Activated naive CD4-positive, alpha-beta T cell treated with anti-CD3 and anti-CD28 coated beads for 36 hours (primary cell): Measurements from ENCODE around the gene TP63. TPM values are rescaled to one million over a fixed set of nuclear protein-coding genes. Genes with fewer than 3 reads are reported as not detected.

Source experiments
- CTCF ChIA-PET: fragments of 350-600 bp; sonication (Branson Sonifier 250); formaldehyde crosslinking; loops from one replicate; lab custom pipeline; 2021; ENCODE audit warnings: antibody characterized with exemption; lab: Charles Lee
- DNase-seq: peaks from one replicate; pipeline ENCODE4 v3.0.0-alpha.2; 2020
- H3K27ac Mint-ChIP-seq: one replicate; pipeline ENCODE4 v1.8.0; 2021; ENCODE audit warnings: mild to moderate bottlenecking, mixed read lengths
- H3K27me3 Mint-ChIP-seq: one replicate; pipeline ENCODE4 v1.8.0; 2021; ENCODE audit warnings: low read depth, mixed read lengths
- H3K36me3 Mint-ChIP-seq: one replicate; pipeline ENCODE4 v1.8.0; 2021; ENCODE audit warnings: low read depth, mixed read lengths
- H3K4me1 Mint-ChIP-seq: one replicate; pipeline ENCODE4 v1.8.0; 2021; ENCODE audit warnings: low read depth, mixed read lengths
- H3K4me3 Mint-ChIP-seq: one replicate; pipeline ENCODE4 v1.8.0; 2021; ENCODE audit warnings: mild to moderate bottlenecking, moderate library complexity, mixed read lengths
- H3K9me3 Mint-ChIP-seq: one replicate; pipeline ENCODE4 v1.8.0; 2021; ENCODE audit warnings: mixed read lengths
- intact Hi-C: fragments of 100-400 bp; cut with micrococcal nuclease; formaldehyde crosslinking; loops from one replicate; pipeline ENCODE4 v1.15.1; 2023
- total RNA-seq, 2 experiments: library from RNA; stranded (reverse); gene quantifications; one replicate each; pipeline ENCODE4 v1.2.3, GENCODE V29; 2021

TP63 gene
- total RNA-seq, 2 experiments from 2014 or later: 0.15 TPM; not detected in 1

- Mint-ChIP-seq H3K27ac (no peak overlapping the region), H3K4me1 (peaks cover 18% of the 10 kb centered on the region), H3K27me3 (no peaks in the 10 kb centered on the region), H3K9me3 (no peaks in the 10 kb centered on the region), H3K4me3 (no peak overlapping the region), H3K36me3 (no peaks in the 10 kb centered on the region)
- DNase-seq: no peak
- CTCF ChIA-PET: interaction anchor here (0.6 kb wide), 1 partner anchor 288 kb away, joined by 3 read pairs; no protein-coding TSS in a partner anchor
- intact Hi-C loops: loop anchor here (10.0 kb wide), 2 partner anchors 257 to 413 kb away; no protein-coding TSS in a partner anchor
Observed at GRCh38 chr3:189687475-189687874, 56.3 kb downstream of the TP63 start.

- DNase-seq: no peak
- intact Hi-C loops: loop anchor here (10.0 kb wide), 2 partner anchors 257 to 413 kb away; no protein-coding TSS in a partner anchor
- Mint-ChIP-seq H3K4me1 (peaks cover 18% of the 10 kb centered on the region), H3K27me3 (no peaks in the 10 kb centered on the region), H3K9me3 (no peaks in the 10 kb centered on the region), H3K4me3 (no peak overlapping the region), H3K36me3 (no peaks in the 10 kb centered on the region), H3K27ac (no peak overlapping the region)
- CTCF ChIA-PET: no interaction called here
Observed at GRCh38 chr3:189688262-189688661, 57.1 kb downstream of the TP63 start.

- Mint-ChIP-seq H3K27ac (no peak overlapping the region), H3K4me3 (no peak overlapping the region)
Observed at GRCh38 chr3:189689625-189690024, 58.4 kb downstream of the TP63 start.

GRCh38 chr3:189690237-189690636 lies 59.0 kb downstream of the TP63 start:
- H3K36me3 Mint-ChIP-seq: no peaks in the 10 kb centered on the region
- no peak overlapping the region for H3K27ac Mint-ChIP-seq
- H3K4me3 Mint-ChIP-seq: no peak overlapping the region
- DNase-seq: no peak
- H3K9me3 Mint-ChIP-seq: no peaks in the 10 kb centered on the region
- peaks cover 9% of the 10 kb centered on the region for H3K4me1 Mint-ChIP-seq
- CTCF ChIA-PET: no interaction called here
- H3K27me3 Mint-ChIP-seq: no peaks in the 10 kb centered on the region
- intact Hi-C loops: no loop called here

More at GRCh38 chr3:189689625-189690024, 58.4 kb downstream of the TP63 start:
- Mint-ChIP-seq H3K4me1 (peaks cover 13% of the 10 kb centered on the region), H3K36me3 (no peaks in the 10 kb centered on the region), H3K9me3 (no peaks in the 10 kb centered on the region), H3K27me3 (no peaks in the 10 kb centered on the region)
- CTCF ChIA-PET: no interaction called here
- no peak for DNase-seq
- intact Hi-C loops: loop anchor here (10.0 kb wide), 2 partner anchors 255 to 415 kb away; no protein-coding TSS in a partner anchor

GRCh38 chr3:189690672-189691071 lies 59.5 kb downstream of the TP63 start:
- peaks cover 6% of the 10 kb centered on the region for H3K4me1 Mint-ChIP-seq
- CTCF ChIA-PET: no interaction called here
- no peak for DNase-seq

GRCh38 chr3:189695400-189695799 lies 64.2 kb downstream of the TP63 start:
- DNase-seq: no peak
- CTCF ChIA-PET: interaction anchor here (0.6 to 1.1 kb wide), 2 partner anchors 12 to 15 kb away, joined by 3 read pairs; no protein-coding TSS in a partner anchor
- Mint-ChIP-seq H3K4me1 (no peaks in the 10 kb centered on the region), H3K9me3 (no peaks in the 10 kb centered on the region), H3K27ac (no peak overlapping the region), H3K27me3 (no peaks in the 10 kb centered on the region), H3K4me3 (no peak overlapping the region), H3K36me3 (no peaks in the 10 kb centered on the region)
- intact Hi-C loops: no loop called here

More at GRCh38 chr3:189690672-189691071, 59.5 kb downstream of the TP63 start:
- no peak overlapping the region for H3K4me3 Mint-ChIP-seq
- intact Hi-C loops: no loop called here
- no peak overlapping the region for H3K27ac Mint-ChIP-seq
- H3K36me3 Mint-ChIP-seq: no peaks in the 10 kb centered on the region
- H3K27me3 Mint-ChIP-seq: no peaks in the 10 kb centered on the region
- no peaks in the 10 kb centered on the region for H3K9me3 Mint-ChIP-seq

- intact Hi-C loops: no loop called here
- Mint-ChIP-seq H3K4me3 (no peak overlapping the region), H3K4me1 (no peaks in the 10 kb centered on the region), H3K36me3 (no peaks in the 10 kb centered on the region), H3K9me3 (no peaks in the 10 kb centered on the region), H3K27ac (no peak overlapping the region), H3K27me3 (no peaks in the 10 kb centered on the region)
- no peak for DNase-seq
- CTCF ChIA-PET: interaction anchor here (0.6 kb wide), 2 partner anchors 374 to 399 kb away, joined by 3 read pairs; no protein-coding TSS in a partner anchor
Observed at GRCh38 chr3:189698811-189699210, 67.6 kb downstream of the TP63 start.

GRCh38 chr3:189699885-189700284 lies 68.7 kb downstream of the TP63 start:
- Mint-ChIP-seq H3K27ac (no peak overlapping the region), H3K4me3 (no peak overlapping the region), H3K27me3 (no peaks in the 10 kb centered on the region), H3K9me3 (no peaks in the 10 kb centered on the region), H3K36me3 (no peaks in the 10 kb centered on the region), H3K4me1 (no peaks in the 10 kb centered on the region)
- no peak for DNase-seq
- CTCF ChIA-PET: interaction anchor here (0.8 kb wide), 1 partner anchor 8 kb away, joined by 3 read pairs; no protein-coding TSS in a partner anchor
- intact Hi-C loops: no loop called here

- CTCF ChIA-PET: no interaction called here
- no peaks in the 10 kb centered on the region for H3K27me3 Mint-ChIP-seq
- no peak for DNase-seq
- H3K4me1 Mint-ChIP-seq: no peaks in the 10 kb centered on the region
- no peaks in the 10 kb centered on the region for H3K9me3 Mint-ChIP-seq
- no peak overlapping the region for H3K4me3 Mint-ChIP-seq
- H3K27ac Mint-ChIP-seq: peak overlapping the region; percentile 27
- intact Hi-C loops: no loop called here
- H3K36me3 Mint-ChIP-seq: no peaks in the 10 kb centered on the region
Observed at GRCh38 chr3:189702066-189702646, 71.0 kb downstream of the TP63 start.

- intact Hi-C loops: no loop called here
- Mint-ChIP-seq H3K9me3 (no peaks in the 10 kb centered on the region), H3K27me3 (no peaks in the 10 kb centered on the region), H3K27ac (no peak overlapping the region), H3K4me1 (no peaks in the 10 kb centered on the region), H3K36me3 (no peaks in the 10 kb centered on the region), H3K4me3 (no peak overlapping the region)
- DNase-seq: no peak
- CTCF ChIA-PET: no interaction called here
Observed at GRCh38 chr3:189703865-189704264, 72.7 kb downstream of the TP63 start.

GRCh38 chr3:189708375-189708774 lies 77.2 kb downstream of the TP63 start:
- CTCF ChIA-PET: interaction anchor here (0.8 kb wide), 1 partner anchor 13 kb away, joined by 3 read pairs; no protein-coding TSS in a partner anchor
- no peak for DNase-seq
- Mint-ChIP-seq H3K36me3 (no peaks in the 10 kb centered on the region), H3K27ac (no peak overlapping the region), H3K4me3 (no peak overlapping the region), H3K4me1 (peaks cover 8% of the 10 kb centered on the region), H3K27me3 (no peaks in the 10 kb centered on the region), H3K9me3 (no peaks in the 10 kb centered on the region)
- intact Hi-C loops: loop anchor here (5.0 kb wide), 1 partner anchor 181 kb away; no protein-coding TSS in a partner anchor

GRCh38 chr3:189710620-189711402 lies 79.6 kb downstream of the TP63 start:
- Mint-ChIP-seq H3K27ac (no peak overlapping the region), H3K4me1 (peaks cover 20% of the 10 kb centered on the region), H3K27me3 (no peaks in the 10 kb centered on the region), H3K36me3 (no peaks in the 10 kb centered on the region), H3K9me3 (no peaks in the 10 kb centered on the region), H3K4me3 (no peak overlapping the region)
- intact Hi-C loops: loop anchor here (1.0 kb wide), 1 partner anchor 15 kb away; no protein-coding TSS in a partner anchor
- CTCF ChIA-PET: interaction anchor here (0.6 kb wide), 2 partner anchors 15 to 1182 kb away, joined by 3 read pairs; no protein-coding TSS in a partner anchor
- peak; percentile 44 for DNase-seq
